HG02943 (cell line): ENCODE data around the gene RAC3.

ENCODE experiments used
- ATAC-seq: cut with Tn5 transposase; IDR thresholded peaks from one replicate; pipeline ENCODE4 v1.9.1; 2021; ENCODE audit warnings: mild to moderate bottlenecking, low read depth, moderate library complexity; ENCODE audit not compliant: unreplicated experiment

Gene RAC3

DNA sequence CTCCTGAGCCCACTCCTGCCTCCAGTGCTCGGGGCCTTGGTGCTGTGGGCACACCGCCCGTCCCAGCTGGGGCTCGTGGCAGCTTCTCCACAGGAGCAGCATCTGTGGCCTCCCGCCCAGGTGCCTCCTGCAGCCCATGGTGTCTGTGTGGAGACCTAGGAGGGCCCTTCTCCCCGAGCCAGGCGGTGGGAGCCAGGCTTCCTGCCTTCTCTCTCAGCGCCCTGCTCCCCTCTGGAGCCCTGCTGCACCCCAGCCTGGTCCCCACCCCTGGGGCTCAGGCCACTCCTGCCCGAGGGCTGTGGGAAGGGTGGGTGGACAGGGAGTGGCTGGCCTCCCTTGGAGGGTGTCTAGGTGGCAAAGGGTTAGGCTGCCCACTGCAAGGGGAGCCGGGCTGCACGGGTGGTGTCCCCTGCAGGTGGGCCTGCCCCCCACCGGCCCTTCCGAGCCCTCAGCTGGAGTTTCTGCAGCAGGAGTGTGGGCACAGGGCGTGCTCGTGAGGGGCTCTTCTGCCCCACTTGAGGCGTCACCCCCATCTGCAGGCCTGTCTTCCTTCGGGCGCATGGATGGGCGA lies 19.8 kb upstream of the RAC3 start:
- no peak for ATAC-seq

DNA sequence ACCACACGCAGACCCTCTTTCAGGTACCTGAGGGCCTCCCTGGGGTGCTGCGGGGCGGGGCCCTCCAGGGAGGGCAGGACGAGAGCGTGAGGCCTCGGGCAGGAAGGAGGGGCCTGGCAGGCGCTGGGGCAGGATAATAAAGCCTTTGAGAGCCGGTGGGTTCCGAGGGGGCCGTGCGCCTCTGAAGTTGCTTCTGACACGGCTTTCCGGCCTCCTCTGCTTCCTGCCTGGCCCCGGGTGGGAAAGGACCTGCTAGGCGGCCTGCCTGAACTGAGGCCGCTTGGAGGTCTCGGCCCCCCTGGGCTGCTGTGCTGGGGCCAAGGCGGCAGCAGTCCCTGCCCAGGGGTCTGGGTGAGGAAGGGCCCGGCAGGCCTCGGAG lies 19.2 kb upstream of the RAC3 start:
- ATAC-seq = no peak

DNA sequence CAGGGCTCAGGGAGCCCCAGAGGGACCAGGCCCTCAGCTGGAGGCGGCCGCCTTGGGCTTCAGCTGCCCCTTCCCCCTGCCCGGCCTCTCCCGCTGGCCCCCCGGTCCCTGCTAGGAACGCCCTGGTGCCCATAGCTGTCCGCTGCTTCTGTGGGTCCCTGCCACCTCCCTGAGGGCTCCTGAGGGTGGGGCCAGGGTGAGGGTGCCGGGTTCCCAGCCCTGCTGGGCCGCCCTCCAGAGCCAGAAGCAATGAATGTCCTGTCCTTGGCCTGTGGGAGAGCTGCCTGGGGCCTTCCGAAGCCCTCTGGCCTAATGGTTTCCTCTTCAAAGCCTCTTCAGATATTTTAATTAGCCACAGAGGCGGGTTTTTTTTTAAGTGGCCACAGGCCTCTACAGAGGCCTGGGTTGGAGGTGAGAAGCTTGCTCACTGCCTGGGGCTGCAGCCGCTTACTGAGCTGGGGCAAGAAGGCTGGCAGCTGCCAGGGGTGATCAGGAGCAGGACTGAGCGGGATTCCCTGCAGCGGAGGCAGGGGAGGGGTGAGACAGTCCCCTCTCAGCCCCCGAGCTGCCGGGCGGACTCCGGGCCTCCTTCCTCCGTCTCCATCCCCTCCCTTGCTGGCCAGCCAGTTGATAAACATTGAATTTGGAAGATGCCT lies 18.7 kb upstream of the RAC3 start:
- no peak for ATAC-seq

DNA sequence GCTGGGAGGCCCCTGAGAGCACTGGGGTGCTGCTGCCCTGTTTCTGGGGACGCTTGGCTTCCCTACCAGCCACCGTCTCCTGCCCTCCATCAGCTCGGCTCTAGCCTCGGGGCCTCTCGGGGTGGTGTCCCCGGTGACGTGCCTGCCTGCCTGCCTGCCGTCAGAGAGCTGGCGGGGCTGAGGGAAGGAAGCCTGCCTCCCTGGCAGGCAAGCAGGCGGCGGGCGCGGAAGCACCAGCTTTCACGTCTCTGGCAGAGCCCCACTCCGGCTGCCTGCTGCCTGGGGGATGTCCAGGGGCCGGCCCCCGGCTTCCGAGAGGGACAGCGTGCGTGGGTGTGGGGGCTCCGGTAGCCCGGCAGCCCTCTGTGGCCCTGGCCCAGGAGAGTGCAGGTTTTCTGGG lies 18.1 kb upstream of the RAC3 start:
- no peak for ATAC-seq

DNA sequence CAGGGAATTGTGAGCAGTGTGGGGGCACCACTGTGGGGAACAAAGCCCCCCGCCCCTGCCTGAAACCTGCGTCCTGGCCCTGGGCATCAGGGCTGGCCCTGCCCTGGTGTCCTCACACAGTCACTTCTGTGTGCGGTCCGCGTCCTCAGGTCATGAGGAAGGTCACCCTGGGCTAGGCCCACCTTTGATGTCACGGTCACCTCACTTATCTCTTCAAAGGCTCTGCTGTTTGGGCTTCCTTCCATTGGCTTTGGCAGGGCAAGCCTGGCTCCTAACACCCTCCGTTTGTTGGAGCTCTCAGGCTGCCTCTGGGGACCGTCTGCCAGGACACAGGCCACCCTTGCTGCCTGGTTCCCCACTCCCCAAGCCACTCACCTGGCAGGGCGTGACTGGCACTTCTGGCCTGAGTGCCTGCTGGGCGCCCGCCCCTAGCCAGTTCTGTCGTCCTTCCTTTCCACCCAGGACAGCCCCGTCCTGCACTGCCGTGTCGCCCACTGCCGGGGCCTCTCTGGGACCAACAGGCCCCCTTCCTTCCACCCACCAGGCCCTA lies 17.6 kb upstream of the RAC3 start:
- no peak for ATAC-seq

DNA sequence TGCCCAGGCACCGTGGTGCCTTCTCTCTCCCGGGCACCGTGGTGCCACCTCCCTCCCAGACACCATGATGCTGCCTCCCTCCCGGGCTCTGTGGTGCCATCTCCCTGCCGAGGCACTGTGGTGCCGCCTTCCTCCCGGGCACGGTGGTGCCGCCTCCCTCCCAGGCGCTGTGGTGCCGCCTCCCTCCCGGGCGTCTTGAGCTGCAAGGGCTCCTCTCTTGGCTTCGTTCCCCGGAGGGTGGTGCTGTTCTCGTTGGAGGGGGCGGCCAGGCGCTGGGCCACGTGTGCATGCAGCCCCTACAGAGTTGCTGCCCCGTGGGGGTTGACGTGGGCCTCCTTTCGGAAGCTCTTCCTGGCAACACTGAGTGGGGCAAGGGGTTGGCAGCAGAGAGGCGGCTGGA lies 17.0 kb upstream of the RAC3 start:
- ATAC-seq = no peak

DNA sequence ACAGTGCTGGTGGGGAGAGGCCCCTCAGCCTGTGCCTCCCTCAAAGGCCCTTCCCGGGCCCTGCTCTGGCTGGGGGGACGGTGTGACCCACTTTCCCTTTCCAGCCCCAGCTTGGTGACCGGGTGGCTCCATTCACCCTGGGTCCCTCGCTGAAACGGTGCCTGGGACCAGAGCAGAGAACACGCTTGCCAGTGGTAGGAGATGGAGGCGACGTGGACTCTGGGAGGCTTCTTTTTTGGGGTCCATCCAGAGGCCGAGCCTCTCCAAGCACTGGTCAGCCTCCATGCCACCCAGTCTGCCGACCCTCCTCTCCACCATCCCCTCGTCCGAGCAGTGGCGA lies 16.5 kb upstream of the RAC3 start:
- no peak for ATAC-seq

DNA sequence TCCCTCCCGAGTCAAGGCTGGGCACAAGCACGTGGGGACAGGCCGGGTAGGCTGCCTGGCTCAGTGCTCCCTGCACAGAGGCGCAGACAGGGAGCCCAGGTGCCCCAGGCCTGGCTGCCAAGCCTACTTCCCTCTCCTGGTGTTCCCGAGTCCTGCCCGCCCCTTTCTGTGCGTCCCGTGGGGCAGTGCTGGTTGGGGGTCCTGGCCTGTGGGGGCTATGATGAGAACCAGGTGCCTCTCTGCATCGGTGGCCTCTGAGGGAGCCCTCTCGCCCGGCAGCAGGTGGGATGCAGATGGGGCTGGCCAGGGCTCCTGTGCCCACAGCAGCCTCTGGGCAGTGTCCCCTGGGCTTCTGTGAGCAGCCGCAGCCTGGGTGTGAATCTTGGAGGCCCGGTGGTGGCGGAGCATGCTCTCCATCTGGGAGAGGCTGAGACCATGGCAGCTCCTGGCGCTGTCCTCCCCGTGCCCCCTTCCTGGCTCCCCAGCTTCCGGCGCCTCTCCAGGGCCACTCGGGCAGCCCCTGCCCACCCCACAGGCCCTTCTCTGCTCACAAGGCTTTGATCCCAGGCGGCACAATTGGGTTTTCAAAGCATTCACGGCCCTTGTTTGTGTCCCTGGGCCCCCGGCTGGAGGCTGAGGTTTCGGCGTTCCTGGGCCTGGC lies 16.0 kb upstream of the RAC3 start:
- ATAC-seq = no peak

DNA sequence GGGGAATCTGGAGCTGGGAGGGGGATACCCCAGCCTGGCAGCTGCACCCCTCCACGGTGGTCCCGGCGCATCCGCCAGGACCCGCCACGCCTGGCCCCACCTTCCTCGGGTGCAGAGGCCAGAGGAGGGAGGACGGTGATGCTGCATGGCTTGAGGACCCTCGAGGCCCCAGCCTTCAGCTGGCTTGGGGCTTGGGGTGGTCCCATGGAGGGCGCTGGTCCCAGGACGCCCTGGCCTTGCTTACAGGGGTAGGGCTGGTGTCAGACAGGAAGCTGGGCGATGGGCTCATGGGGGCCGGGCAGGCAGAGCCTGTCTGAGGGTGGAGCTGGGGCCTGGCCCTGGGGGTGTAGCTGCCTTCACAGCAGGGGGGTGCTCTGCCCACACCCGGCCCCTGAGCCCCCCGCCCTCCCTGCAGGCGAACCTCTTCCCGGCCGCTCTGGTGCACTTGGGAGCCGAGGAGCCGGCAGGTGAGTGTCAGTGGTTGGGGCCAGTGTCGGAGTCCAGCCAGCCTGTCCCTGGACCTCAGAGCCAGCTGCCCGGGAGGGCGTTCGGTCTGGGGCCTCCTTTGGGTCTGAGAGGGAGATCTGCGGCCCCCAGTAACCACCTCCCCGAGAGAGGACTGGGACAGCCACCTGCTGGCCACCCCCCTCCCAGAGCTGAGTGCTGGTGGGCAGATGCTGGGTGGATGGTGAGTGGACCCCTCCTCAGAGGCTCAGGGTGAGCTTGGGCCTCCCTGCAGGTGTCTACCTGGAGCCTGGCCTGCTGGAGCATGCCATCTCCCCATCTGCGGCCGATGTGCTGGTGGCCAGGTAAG lies 15.2 kb upstream of the RAC3 start:
- no peak for ATAC-seq

DNA sequence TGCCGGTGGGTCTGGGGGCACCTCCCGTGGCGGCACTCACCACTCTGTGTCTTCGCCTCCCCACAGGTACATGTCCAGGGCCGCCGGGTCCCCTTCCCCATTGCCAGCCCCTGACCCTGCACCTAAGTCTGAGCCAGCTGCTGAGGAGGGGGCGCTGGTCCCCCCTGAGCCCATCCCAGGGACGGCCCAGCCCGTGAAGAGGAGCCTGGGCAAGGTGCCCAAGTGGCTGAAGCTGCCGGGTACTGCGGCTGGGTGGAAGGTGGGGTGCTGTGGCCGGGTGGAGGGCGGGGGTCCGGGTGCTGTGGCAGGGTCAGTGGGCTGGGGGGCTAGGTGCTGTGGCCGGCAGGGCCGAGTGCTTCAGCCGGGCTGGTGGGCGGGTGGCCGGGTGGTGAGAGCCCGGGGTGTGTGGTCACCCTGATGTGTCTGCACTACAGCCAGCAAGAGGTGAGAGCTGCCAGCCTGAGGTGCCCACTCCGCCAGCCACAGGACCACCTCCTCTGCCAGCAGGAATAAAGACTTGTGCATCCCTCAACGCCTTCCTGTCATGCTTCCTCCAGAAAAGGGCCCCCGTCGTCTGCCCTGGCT lies 14.5 kb upstream of the RAC3 start:
- no peak for ATAC-seq

DNA sequence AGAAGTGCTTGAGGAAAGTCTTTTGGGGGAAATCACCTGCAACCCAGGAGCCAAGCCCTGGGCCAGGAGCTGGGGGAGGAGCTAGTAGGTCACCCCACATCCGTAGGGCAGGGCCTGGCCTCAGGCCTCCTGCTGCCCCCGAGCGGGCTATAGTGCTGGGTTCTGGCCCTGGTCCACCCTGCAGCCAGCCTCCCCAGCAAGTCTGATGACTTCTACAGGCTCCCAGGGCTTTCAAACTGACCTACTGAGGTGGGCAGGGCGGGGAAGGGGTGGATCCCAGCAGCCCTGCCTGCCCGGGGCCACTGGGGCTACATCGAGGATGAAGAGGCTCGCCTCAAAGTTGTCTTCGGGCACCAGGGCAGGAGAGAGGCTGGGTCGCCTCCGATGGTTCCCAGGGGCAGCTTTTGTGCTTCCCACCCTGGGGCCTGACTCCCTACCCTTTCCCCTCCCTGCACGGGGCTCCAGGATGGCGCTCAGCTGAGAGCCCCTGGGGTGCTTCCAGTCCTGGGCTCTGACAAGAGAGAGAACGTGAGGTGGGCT lies 13.8 kb upstream of the RAC3 start:
- no peak for ATAC-seq

DNA sequence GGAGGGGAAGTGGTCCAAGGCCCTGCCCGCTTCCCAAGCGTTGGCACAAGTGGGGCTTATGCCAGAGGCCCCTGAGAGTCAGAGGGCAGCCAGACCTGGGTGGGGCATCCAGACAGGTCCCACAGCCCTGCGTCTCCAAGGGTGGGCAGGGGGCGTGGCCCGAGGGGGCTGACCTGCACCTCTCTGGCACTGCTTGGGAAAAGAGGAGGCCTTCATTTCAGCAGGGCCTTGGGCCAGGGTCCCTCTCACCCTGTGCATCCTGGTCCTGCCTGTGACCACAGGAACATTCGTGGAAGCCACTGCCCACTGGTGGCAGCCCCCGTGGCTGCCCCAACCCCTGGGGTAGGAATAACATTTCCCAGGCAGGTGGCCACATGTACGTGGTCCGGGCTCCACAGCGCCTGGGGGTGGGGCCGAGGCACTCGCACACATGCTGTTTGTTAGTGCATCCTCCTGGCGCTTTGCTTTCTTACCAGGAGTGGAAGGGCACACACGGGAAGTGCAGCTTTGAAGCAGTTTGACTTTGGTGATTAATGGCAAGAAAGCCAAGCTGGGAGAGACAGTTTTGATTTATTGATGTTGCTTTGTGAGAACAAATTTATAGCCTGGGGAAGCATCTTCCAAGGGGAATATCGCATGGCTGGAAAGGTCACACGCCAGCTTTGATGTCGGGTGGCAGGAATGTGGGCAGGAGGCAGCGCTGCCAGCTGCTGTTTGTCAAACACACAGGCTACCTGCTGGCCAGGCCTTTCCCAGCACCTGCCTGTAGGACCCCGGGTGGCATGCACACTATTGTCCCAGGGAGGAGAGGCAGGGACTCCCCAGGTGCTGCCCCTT lies 13.1 kb upstream of the RAC3 start:
- no peak for ATAC-seq

DNA sequence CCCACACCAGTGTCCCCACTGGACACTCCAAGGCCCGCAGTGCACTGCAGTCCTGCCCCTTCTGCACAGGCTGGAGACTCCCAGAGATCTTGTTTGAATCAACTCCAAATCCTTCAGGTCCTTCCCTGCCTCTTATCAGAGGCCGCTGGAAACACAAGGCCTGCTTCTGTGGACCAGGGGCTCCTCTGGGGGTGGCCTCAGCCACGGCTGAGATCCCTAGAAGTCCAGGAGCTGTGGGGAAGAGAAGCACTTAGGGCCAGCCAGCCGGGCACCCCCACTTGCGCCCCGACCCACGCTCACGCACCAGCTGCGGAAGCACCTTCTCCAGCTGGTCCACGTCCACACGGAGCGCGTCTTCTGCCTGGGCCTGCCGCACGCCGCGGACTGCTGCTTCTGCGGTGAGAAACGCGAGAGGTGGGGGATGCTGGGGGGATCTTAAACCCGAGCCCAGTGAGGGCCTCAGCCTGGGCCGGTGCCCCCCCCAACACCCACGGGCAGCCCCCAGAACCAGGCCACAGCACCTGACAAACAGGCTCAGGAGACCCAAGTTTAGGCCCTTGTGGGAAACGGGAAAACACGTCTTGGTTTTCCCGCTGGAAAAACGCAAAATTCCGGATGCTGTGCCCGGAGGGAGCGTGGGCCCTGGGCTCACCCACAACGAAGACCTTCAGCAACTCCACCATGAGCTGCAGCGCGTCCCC lies 12.3 kb upstream of the RAC3 start:
- no peak for ATAC-seq

DNA sequence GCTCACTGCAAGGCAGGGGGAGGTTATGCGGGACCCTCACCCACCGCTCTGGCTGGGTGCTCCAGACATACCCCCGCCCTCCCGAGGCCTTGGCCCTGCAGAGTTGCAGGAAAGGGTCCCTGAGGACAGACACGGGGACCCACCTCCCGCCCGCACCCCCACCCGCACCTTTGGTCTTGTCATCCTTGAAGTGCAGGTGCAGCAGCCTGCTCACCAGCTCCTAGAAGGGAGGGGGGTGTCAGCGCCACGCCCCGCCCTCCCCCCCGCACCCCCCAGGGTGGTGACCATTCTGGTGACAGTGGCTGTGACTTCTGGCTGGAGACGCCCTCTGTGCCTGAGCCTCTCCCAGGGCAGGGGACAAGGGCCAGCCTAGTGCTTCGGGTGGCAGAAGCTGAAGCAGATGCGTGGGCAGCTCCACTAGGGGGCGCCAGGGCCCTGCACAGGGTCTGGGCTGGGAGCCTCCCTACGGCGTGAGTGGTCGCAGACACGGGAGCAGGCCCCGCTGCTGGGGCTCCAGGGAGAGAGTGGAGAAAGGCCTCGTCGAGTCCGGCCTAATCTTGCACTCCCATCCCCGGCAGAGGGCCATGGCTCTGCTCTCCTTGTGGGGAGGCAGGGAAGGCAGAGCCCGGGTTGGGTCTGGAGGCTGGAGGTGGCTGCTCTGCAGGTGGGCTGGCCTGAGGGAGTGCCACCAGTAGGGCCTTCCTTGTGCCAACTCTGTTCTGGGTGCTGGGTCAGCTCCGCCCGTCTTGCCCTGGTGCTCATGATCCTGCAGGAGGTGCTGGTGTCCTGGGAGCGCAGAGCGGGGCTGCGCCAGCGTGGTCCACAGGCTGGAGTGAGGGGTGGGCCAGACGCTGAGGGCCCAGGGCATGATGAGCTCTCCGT lies 11.5 kb upstream of the RAC3 start:
- ATAC-seq = no peak

DNA sequence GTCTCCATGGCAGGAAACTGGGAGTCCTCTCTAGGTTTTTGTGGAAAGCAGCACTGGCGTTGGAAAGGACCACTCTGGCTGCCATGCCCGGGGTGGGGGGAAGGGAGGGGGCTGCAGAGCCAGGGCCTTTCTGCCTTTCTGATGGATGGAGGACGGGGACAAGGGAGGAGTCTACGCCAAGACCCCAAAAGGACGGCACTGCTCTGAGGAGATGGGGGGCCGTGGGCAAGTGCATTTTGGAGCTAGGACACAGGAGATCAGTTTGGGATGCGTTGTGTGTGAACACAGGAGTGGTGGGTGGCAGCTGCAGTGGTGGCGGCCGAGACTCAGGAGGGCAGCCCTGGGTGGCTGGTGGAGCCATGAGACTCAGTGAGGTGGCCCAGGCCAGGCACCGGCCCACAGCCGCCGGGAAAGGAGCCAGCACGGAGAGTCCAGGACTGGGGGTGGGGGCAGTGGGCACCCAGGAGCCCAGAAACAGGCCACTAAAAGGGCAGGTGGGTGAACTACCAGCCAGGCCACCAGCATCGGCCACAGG lies 10.8 kb upstream of the RAC3 start:
- no peak for ATAC-seq

DNA sequence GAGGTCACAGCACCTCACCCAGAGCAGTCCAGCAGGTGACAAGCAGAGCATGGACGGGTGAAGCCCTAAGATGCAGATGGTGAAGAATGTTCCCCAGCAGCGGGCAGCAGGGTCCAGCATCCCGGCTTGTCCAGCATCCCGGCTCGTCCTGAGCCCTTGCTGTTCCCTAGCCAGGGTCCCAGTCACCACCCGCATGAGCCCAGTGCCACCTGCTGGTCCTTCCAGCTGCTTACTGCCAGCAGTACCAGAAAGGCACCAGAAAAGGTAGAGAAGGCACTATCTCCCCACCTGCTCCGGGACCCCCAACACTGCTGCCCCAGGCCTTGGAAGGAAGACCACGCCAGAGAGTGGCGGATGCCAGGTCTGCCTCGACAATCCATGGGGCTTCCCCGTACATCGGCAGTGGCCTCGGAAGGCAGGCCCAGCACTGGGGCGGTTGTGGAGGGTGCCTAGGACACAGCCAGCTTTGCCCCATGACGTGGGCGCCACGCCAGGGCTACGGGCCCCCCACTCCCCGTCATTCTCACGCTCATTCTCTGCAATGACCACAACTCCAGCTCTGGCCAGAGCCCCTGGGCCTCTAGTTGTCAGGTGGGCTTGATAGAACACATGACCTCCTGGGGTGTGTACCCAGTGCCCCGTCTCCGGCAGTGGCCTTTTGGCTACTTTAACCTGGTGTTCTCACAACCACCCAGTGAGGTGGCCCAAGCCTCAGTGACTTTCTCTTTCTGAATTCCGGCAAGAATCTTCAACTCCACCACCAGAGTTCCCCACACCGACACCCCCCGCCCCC lies 10.2 kb upstream of the RAC3 start:
- no peak for ATAC-seq

DNA sequence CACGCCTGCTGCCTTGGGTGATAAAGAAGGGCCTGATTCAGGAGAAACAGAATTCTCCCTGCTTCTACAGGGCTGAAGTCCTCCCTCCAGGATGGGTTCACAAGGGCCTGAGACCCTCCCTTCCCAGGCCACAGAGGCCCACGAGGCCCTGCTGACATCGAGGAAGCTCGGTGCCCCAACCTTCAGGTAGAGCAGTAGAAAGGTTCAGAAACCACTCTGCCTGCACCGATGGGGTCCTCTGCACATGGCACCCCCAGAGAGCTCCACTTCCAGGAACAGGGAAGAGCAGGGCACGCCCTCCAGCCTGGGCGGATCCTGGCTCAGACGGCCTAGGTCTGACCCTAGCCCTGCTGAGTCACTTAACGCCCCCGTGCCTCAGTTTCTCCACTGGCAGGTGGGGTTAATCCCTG lies 9.6 kb upstream of the RAC3 start:
- no peak for ATAC-seq
